EH (cell line): Measurements from ENCODE around the gene NPIPA5.
A peak's percentile ranks its signal among the peaks of the same experiment; 100 is the strongest.
"Not testable (repeated sequence)": the region's sequence is repeated elsewhere in the genome, so short reads cannot be mapped to it uniquely, and the experiment has no call there.

ENCODE experiments used
- DNase-seq: peaks from one replicate; pipeline ENCODE4 v3.0.0-alpha.2; 2015; ENCODE audit warnings: low read depth

Gene NPIPA5

GRCh38 chr16:15389916-15390315 is 11.8 kb upstream of the NPIPA5 start:
- not testable (repeated sequence) for DNase-seq

- DNase-seq, result not testable (repeated sequence)
Measured at GRCh38 chr16:15388060-15388459, 10.0 kb upstream of the NPIPA5 start.

- peak; percentile 9 for DNase-seq
Measured at GRCh38 chr16:15382810-15383209, 4.7 kb upstream of the NPIPA5 start.

- not testable (repeated sequence) for DNase-seq
Measured at GRCh38 chr16:15357495-15357894, 20.6 kb downstream of the NPIPA5 start.

- DNase-seq, result not testable (repeated sequence)
Measured at GRCh38 chr16:15354846-15355245, 23.2 kb downstream of the NPIPA5 start.

GRCh38 chr16:15352852-15353251 is 25.2 kb downstream of the NPIPA5 start:
- DNase-seq, result not testable (repeated sequence)

- DNase-seq, result not testable (repeated sequence)
Measured at GRCh38 chr16:15351745-15352144, 26.3 kb downstream of the NPIPA5 start.

GRCh38 chr16:15351251-15351650 is 26.8 kb downstream of the NPIPA5 start:
- not testable (repeated sequence) for DNase-seq

- not testable (repeated sequence) for DNase-seq
Measured at GRCh38 chr16:15348721-15349120, 29.4 kb downstream of the NPIPA5 start.

GRCh38 chr16:15342337-15342736 is 35.8 kb downstream of the NPIPA5 start:
- DNase-seq, result not testable (repeated sequence)

- DNase-seq, result not testable (repeated sequence)
Measured at GRCh38 chr16:15338986-15339385, 39.1 kb downstream of the NPIPA5 start.

- not testable (repeated sequence) for DNase-seq
Measured at GRCh38 chr16:15337974-15338605, 40.0 kb downstream of the NPIPA5 start.

GRCh38 chr16:15335609-15336008 is 42.5 kb downstream of the NPIPA5 start:
- DNase-seq, result not testable (repeated sequence)

GRCh38 chr16:15333969-15334368 is 44.1 kb downstream of the NPIPA5 start:
- not testable (repeated sequence) for DNase-seq

GRCh38 chr16:15330978-15331377 is 47.1 kb downstream of the NPIPA5 start:
- DNase-seq, result not testable (repeated sequence)

- DNase-seq, result not testable (repeated sequence)
Measured at GRCh38 chr16:15324954-15325353, 53.1 kb downstream of the NPIPA5 start.

- not testable (repeated sequence) for DNase-seq
Measured at GRCh38 chr16:15323373-15323772, 54.7 kb downstream of the NPIPA5 start.

- not testable (repeated sequence) for DNase-seq
Measured at GRCh38 chr16:15321221-15321620, 56.9 kb downstream of the NPIPA5 start.

- DNase-seq, result not testable (repeated sequence)
Measured at GRCh38 chr16:15314562-15314961, 63.5 kb downstream of the NPIPA5 start.
